Measurements from ENCODE around the gene FERD3L.

The FERD3L gene

GRCh38 chr7:19116121-19117090, 28.8 kb downstream of the FERD3L start:
- DNase-seq, result peak; percentile 73

GRCh38 chr7:19114551-19114855, 30.7 kb downstream of the FERD3L start:
- no peak for DNase-seq

GRCh38 chr7:19113855-19114550, 31.2 kb downstream of the FERD3L start:
- no peak for DNase-seq

- no peak for DNase-seq
These were observed 32.2 kb downstream of the FERD3L start for GRCh38 chr7:19113002-19113350.

GRCh38 chr7:19112274-19113001, 32.8 kb downstream of the FERD3L start:
- DNase-seq, result no peak

GRCh38 chr7:19111474-19112273, 33.5 kb downstream of the FERD3L start:
- DNase-seq, result no peak

- DNase-seq, result no peak
These were observed 34.4 kb downstream of the FERD3L start for GRCh38 chr7:19110776-19111175.

- DNase-seq, result no peak
These were observed 35.0 kb downstream of the FERD3L start for GRCh38 chr7:19110026-19110730.

- DNase-seq, result no peak
These were observed 35.9 kb downstream of the FERD3L start for GRCh38 chr7:19109000-19109946.

- DNase-seq, result peak; percentile 72
These were observed 37.7 kb downstream of the FERD3L start for GRCh38 chr7:19107356-19108146.

- DNase-seq, result no peak
These were observed 38.2 kb downstream of the FERD3L start for GRCh38 chr7:19107081-19107355.

- peak; percentile 71 for DNase-seq
These were observed 38.8 kb downstream of the FERD3L start for GRCh38 chr7:19106241-19107080.

- DNase-seq, result no peak
These were observed 39.7 kb downstream of the FERD3L start for GRCh38 chr7:19105546-19105945.

- no peak for DNase-seq
These were observed 40.4 kb downstream of the FERD3L start for GRCh38 chr7:19104811-19105210.

- no peak for DNase-seq
These were observed 42.3 kb downstream of the FERD3L start for GRCh38 chr7:19102884-19103283.

GRCh38 chr7:19101909-19102308, 43.3 kb downstream of the FERD3L start:
- no peak for DNase-seq

- no peak for DNase-seq
These were observed 43.7 kb downstream of the FERD3L start for GRCh38 chr7:19101472-19101871.

- DNase-seq, result no peak
These were observed 45.3 kb downstream of the FERD3L start for GRCh38 chr7:19099924-19100323.

GRCh38 chr7:19099194-19099593, 46.0 kb downstream of the FERD3L start:
- no peak for DNase-seq

Measured in islet precursor cell (in vitro differentiated cells).